ENCODE results near the gene GPR137.

The GPR137 gene

DNA sequence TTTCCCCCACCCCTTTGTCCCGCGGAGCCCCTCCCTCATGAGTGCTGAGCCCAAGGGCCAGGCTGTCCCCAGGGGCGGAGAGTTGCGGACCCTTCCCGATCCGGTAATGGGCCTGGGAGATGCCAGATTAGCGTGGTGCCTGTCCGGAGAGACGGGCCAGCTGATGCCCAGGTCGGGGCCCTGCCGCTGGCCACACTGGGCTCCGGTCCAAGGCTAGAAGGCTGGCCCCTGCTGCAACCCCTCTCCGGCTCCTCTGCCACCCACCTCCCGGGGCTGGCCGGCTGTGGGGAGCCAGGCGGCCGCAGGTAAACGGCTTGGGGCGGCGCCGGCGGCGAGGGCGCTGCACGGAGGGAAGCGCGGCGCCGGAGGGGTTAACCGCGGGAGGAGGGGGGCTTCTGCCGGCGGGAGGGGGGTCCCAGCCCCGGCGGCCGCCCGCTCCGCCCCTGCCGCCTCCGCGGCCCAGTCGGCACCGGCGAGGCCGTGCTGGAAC lies 5.7 kb downstream of the GPR137 start, which contains the start of gene KCNK4:
TSS of gene KCNK4 (plus strand) at position 41 of the 490 bp plus-strand sequence. CDS start 1,717 bp downstream, outside the sequence.
- no peak for DNase-seq (ENCODE audit: extremely low read depth, low read depth)
- TF ChIP-seq, protein P1, sequence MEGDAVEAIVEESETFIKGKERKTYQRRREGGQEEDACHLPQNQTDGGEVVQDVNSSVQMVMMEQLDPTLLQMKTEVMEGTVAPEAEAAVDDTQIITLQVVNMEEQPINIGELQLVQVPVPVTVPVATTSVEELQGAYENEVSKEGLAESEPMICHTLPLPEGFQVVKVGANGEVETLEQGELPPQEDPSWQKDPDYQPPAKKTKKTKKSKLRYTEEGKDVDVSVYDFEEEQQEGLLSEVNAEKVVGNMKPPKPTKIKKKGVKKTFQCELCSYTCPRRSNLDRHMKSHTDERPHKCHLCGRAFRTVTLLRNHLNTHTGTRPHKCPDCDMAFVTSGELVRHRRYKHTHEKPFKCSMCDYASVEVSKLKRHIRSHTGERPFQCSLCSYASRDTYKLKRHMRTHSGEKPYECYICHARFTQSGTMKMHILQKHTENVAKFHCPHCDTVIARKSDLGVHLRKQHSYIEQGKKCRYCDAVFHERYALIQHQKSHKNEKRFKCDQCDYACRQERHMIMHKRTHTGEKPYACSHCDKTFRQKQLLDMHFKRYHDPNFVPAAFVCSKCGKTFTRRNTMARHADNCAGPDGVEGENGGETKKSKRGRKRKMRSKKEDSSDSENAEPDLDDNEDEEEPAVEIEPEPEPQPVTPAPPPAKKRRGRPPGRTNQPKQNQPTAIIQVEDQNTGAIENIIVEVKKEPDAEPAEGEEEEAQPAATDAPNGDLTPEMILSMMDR (IDR thresholded peaks at IDR 0.05; ENCODE audit: low read depth, low read length): no peak

DNA sequence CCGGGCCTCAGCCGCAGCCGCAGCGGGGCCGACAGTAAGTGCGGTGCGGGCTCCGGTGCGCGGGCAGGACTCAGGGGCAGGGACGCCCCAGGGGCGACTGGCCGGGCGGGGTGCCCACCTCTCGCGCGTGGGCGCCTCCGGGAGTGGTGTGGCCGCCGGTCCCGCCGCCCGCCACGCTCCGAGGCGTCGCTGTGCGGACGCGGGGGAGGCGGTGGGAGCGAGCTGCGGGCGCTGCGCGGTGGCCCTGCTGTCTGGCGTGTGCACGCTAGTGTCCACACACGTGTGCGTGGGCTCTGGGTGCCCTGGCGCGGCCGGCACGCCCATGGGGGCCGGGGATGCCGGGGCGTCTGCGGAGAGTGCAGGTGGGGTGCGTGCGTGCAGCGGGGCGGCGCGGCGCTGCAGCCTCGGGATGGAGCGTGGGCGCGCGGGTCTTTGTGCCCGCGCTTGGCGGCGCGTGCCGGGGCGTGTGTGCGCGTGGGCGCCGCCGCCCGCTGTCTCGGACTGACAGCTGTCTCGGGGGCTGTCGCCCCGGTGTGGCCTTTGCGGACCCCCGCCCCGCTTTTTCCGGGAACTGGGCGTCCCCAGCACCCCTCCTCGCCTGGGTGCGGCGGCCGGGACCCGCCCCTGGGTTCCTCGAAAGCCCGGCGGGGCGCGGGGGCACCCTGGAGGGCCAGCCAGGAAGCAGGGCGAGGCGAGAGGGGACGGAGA lies 6.3 kb downstream of the GPR137 start:
- DNase-seq (ENCODE audit: extremely low read depth, low read depth): no peak

DNA sequence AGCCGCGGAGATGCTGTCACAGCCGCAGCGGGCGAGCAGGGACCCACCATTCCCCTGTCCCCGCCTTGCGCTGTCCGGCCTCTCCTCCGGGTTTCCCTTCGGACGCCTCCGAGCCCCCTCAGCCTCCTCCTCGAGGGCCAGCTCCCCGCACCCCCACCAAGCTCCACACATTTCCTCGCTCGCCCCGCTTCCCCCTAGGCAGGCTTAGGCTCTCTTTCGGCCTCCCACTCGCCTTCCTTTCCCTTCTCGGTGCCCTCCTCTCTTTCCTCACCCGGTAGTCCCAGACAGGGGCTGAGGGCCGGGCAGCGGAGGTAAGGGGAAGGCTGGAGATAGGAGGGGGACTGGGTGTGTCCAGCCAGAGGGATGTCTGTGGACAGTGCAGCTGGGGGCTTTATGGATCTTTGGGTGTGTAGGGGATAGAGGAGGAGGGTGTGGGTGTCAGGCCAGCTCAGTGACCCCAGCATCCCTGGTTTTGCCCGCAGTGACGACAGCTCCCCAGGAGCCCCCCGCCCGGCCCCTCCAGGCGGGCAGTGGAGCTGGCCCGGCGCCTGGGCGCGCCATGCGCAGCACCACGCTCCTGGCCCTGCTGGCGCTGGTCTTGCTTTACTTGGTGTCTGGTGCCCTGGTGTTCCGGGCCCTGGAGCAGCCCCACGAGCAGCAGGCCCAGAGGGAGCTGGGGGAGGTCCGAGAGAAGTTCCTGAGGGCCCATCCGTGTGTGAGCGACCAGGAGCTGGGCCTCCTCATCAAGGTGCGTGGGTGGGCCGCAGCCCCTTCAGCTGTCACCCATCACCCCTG lies 7.0 kb downstream of the GPR137 start:
- TF ChIP-seq, protein P1 (IDR thresholded peaks at IDR 0.05; ENCODE audit: low read depth, low read length): no peak
- no peak for DNase-seq (ENCODE audit: extremely low read depth, low read depth)

More for the DNA sequence above, 6.3 kb downstream of the GPR137 start:
- TF ChIP-seq, protein P1 (IDR thresholded peaks at IDR 0.05; ENCODE audit: low read depth, low read length): no peak

DNA sequence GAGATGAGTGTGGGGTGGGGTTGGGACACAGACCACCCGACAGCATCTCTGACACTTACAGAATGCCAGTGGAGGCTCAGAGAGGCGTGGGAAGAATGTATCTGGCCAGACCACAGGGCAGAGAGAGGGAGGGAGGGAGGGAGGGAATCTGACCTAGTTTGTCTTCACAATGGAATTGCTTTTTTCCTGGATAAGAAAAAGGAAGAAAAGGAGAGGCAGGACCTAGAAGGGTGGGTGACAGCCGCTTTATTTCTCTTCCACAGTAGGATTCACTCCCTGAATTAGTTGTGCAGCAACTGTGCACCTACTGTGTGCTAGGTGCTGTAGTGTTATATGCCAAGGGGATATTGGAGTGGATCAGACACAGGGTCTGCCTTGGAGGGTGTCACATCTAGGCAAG lies 9.1 kb downstream of the GPR137 start:
- no peak for DNase-seq (ENCODE audit: extremely low read depth, low read depth)
- TF ChIP-seq, protein P1 (IDR thresholded peaks at IDR 0.05; ENCODE audit: low read depth, low read length): no peak

DNA sequence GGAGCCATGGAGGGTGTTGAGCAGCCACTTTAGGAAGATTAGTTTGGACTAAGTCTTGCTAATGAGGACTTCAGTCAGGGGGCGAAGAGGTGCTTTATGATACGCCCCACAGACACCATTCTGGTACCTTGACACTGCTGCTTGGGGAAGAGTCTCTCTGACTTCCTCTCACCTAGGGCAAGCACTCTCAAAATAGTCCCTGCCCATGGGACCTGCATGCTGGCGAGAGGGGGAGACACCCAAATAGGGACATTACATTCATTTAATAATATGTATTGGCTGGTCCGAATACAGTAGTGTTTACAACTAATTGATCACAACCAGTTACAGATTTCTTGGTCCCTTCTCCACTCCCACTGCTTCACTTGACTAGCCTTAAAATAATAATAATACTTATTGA lies 10.1 kb downstream of the GPR137 start:
- TF ChIP-seq, protein P1 (IDR thresholded peaks at IDR 0.05; ENCODE audit: low read depth, low read length): no peak
- no peak for DNase-seq (ENCODE audit: extremely low read depth, low read depth)

DNA sequence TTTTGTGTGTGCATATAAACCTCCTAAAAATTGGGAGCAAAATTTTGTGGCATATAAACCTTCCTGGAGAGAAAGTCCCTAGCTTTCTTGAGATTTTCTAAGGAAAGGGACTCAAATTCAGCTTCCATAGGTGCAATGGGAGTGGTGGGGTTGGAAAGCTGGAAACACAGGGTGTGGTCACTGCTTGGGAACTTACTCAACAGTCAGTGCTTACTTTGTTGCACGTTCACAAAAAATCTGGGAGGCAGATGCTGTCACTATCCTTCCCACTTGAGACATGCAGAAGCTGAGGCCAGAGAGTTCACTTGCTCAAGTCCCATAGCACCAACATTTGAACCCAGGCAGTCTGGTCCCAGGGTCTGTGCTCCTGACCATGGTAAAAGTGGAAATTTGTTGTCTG lies 10.6 kb downstream of the GPR137 start:
- no peak for DNase-seq (ENCODE audit: extremely low read depth, low read depth)
- TF ChIP-seq, protein P1 (IDR thresholded peaks at IDR 0.05; ENCODE audit: low read depth, low read length): no peak

All from AG09319 (cell line).